Stimulated activated effector memory CD8-positive, alpha-beta T cell treated with anti-CD3 and anti-CD28 coated beads, Interleukin-12 subunit alpha, Interleukin-12 subunit beta, amount 100 ng/mL, for 72 hours (primary cell): ENCODE measurements around the gene MC3R.
A peak's percentile ranks its signal among the peaks of the same experiment; 100 is the strongest.

Source experiments
- ATAC-seq: fragments of 150-1000 bp; cut with Tn5 transposase; 2 replicates; pipeline ENCODE4 v1.10.0; 2021
- DNase-seq, 2 donors: peaks; one replicate each; pipeline ENCODE4 v3.0.0; 2021 to 2022; ENCODE audit warnings: low spot score in 2 of 2
- H3K27ac Mint-ChIP-seq: one replicate; pipeline ENCODE4 v1.8.0; 2022; ENCODE audit warnings: mild to moderate bottlenecking, mixed read lengths
- H3K36me3 Mint-ChIP-seq: one replicate; pipeline ENCODE4 v1.8.0; 2022; ENCODE audit warnings: mild to moderate bottlenecking, mixed read lengths
- H3K4me1 Mint-ChIP-seq: one replicate; pipeline ENCODE4 v1.8.0; 2022; ENCODE audit warnings: mixed read lengths
- H3K4me3 Mint-ChIP-seq: one replicate; pipeline ENCODE4 v1.8.0; 2022; ENCODE audit warnings: mild to moderate bottlenecking, mixed read lengths
- H3K9me3 Mint-ChIP-seq: one replicate; pipeline ENCODE4 v1.8.0; 2022; ENCODE audit warnings: mixed read lengths

The MC3R gene

DNA sequence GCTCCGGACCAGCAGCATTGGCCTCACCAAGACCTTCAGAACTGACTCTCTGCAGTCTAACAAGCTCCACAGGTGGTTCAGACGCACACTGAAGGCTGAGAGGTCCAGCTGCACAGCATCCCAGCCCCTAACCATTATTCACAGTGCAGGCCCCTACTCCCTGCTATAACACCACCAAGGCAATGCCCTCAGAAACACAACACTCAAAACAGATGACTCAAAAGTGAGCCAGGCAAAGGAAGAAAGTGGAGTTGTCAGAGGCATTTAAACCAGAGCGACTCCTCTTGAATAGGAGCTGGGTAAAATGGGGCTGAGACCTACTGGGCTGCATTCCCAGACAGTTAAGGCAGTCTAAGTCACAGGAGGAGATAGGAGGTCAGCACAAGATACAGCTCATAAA lies 20.5 kb upstream of the MC3R start:
- no peak for DNase-seq
- H3K4me3 Mint-ChIP-seq: no peak overlapping the region
- ATAC-seq: no peak
- H3K9me3 Mint-ChIP-seq: no peaks in the 10 kb centered on the region
- no peaks in the 10 kb centered on the region for H3K4me1 Mint-ChIP-seq
- H3K27ac Mint-ChIP-seq: no peak overlapping the region
- H3K36me3 Mint-ChIP-seq: no peaks in the 10 kb centered on the region

DNA sequence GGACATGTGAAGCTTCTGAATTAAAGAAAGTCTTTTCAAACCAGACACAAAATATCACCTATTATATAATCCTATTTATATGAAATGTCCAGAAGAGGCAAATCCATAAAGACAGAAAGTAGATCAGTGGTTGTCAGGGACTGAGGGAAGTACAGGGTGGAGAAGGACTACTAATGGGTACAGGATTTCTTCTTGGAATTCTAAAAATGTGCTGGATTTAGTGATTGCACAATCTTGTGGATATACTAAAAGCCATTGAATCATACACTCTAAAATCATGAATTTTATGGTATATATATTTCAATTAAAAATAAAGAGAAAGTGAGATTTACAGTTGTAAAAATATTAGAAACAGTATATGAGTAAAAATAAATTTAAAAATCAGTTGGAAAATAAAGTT lies 18.7 kb upstream of the MC3R start:
- ATAC-seq (no peak), DNase-seq (no peak)
- Mint-ChIP-seq H3K4me3 (no peak overlapping the region), H3K4me1 (no peaks in the 10 kb centered on the region), H3K36me3 (no peaks in the 10 kb centered on the region), H3K27ac (no peak overlapping the region), H3K9me3 (peaks cover 9% of the 10 kb centered on the region)

- H3K27ac Mint-ChIP-seq: no peak overlapping the region
- DNase-seq: no peak
- peaks cover 14% of the 10 kb centered on the region for H3K9me3 Mint-ChIP-seq
- no peak overlapping the region for H3K4me3 Mint-ChIP-seq
- no peak for ATAC-seq
- H3K4me1 Mint-ChIP-seq: no peaks in the 10 kb centered on the region
- no peaks in the 10 kb centered on the region for H3K36me3 Mint-ChIP-seq
These were observed 14.4 kb upstream of the MC3R start for GRCh38 chr20:56234110-56234509.

DNA sequence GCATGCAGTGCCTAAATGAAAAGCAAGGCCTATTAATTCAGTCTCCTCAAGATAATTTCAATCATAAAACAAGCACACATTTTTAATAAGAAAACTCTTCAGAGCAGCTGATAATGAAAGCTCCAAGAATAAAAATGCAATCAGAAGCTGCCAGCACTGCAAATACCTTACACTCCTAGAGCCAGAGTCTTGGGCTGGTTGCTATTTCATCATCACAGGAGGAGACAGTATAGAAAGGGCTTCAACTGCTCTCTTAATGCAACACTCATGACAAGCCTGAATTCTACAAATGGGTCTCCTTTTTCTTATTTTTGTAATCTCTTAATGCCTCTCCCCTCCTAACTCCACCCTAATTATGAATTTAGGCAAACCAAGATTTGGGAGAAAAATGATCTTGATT lies 11.2 kb upstream of the MC3R start:
- no peaks in the 10 kb centered on the region for H3K36me3 Mint-ChIP-seq
- H3K4me3 Mint-ChIP-seq: no peak overlapping the region
- H3K9me3 Mint-ChIP-seq: peaks cover 19% of the 10 kb centered on the region
- no peaks in the 10 kb centered on the region for H3K4me1 Mint-ChIP-seq
- no peak overlapping the region for H3K27ac Mint-ChIP-seq
- DNase-seq (no peak), ATAC-seq (no peak)

- DNase-seq (no peak), ATAC-seq (no peak)
- no peak overlapping the region for H3K4me3 Mint-ChIP-seq
- no peaks in the 10 kb centered on the region for H3K4me1 Mint-ChIP-seq
- no peaks in the 10 kb centered on the region for H3K36me3 Mint-ChIP-seq
- H3K27ac Mint-ChIP-seq: no peak overlapping the region
- H3K9me3 Mint-ChIP-seq: peaks cover 3% of the 10 kb centered on the region
These were observed 4.3 kb upstream of the MC3R start for GRCh38 chr20:56244259-56244658.

DNA sequence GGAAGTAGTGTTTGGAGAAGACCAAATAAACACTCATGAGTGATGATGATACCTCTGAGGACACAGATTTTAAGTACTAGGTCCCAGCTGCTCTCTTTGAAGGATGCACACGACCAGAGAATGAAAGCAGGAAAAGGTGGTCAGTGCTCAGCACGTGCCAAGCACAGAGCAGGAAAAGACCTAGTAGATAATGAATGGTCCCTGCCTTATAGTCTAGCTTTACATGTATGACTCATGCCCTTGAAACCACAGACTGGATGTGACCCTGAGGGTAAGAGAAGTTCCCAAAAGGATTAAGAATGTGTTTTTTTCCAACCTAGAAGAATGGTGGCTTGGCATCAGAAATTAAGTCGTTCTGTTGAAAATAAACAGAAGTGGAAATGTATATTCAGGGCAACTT lies 2.8 kb upstream of the MC3R start:
- ATAC-seq (no peak), DNase-seq (no peak)
- H3K4me3 Mint-ChIP-seq: no peak overlapping the region
- H3K9me3 Mint-ChIP-seq: no peaks in the 10 kb centered on the region
- no peaks in the 10 kb centered on the region for H3K4me1 Mint-ChIP-seq
- H3K27ac Mint-ChIP-seq: no peak overlapping the region
- no peaks in the 10 kb centered on the region for H3K36me3 Mint-ChIP-seq

- no peak overlapping the region for H3K27ac Mint-ChIP-seq
- no peak overlapping the region for H3K4me3 Mint-ChIP-seq
- no peak for ATAC-seq
- H3K9me3 Mint-ChIP-seq: no peaks in the 10 kb centered on the region
- no peaks in the 10 kb centered on the region for H3K4me1 Mint-ChIP-seq
- peak in 1 of 2 donors; percentile 55 for DNase-seq
- no peaks in the 10 kb centered on the region for H3K36me3 Mint-ChIP-seq
These were observed 868 bp downstream of the MC3R start for GRCh38 chr20:56249244-56249955.

DNA sequence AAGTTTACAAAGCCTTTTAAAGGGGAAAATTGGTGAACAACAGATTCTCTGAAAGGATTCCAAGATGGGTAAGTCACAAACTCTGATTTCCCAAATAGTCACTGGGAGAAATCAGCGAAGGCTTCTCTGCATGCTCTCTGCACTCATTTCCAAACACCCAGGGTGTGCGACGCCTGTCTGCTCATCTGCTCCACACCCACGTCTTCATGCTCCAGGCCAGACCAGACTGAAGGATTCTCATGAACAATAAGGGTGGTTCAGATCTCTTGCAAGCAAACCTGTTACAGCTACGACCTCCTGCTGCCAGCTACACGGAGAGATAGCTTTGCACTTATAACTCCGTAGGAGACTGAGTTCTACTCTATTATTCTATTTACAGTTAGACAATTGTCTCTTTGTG lies 1.4 kb downstream of the MC3R start:
- Mint-ChIP-seq H3K4me1 (no peaks in the 10 kb centered on the region), H3K9me3 (no peaks in the 10 kb centered on the region), H3K4me3 (no peak overlapping the region), H3K36me3 (no peaks in the 10 kb centered on the region), H3K27ac (no peak overlapping the region)
- no peak for ATAC-seq
- DNase-seq: no peak

- no peaks in the 10 kb centered on the region for H3K36me3 Mint-ChIP-seq
- H3K9me3 Mint-ChIP-seq: no peaks in the 10 kb centered on the region
- no peak overlapping the region for H3K4me3 Mint-ChIP-seq
- DNase-seq: no peak
- H3K4me1 Mint-ChIP-seq: no peaks in the 10 kb centered on the region
- no peak overlapping the region for H3K27ac Mint-ChIP-seq
- ATAC-seq: no peak
These were observed 9.1 kb downstream of the MC3R start for GRCh38 chr20:56257604-56258003.

- H3K36me3 Mint-ChIP-seq: no peaks in the 10 kb centered on the region
- DNase-seq (no peak), ATAC-seq (no peak)
- H3K4me1 Mint-ChIP-seq: no peaks in the 10 kb centered on the region
- no peaks in the 10 kb centered on the region for H3K9me3 Mint-ChIP-seq
- no peak overlapping the region for H3K27ac Mint-ChIP-seq
- no peak overlapping the region for H3K4me3 Mint-ChIP-seq
These were observed 11.4 kb downstream of the MC3R start for GRCh38 chr20:56259948-56260347.

GRCh38 chr20:56268536-56268935 lies 20.0 kb downstream of the MC3R start:
- Mint-ChIP-seq H3K4me3 (no peak overlapping the region), H3K9me3 (no peaks in the 10 kb centered on the region), H3K4me1 (no peaks in the 10 kb centered on the region), H3K27ac (no peak overlapping the region), H3K36me3 (no peaks in the 10 kb centered on the region)
- no peak for DNase-seq
- no peak for ATAC-seq

GRCh38 chr20:56271974-56272373 lies 23.4 kb downstream of the MC3R start:
- Mint-ChIP-seq H3K4me1 (no peaks in the 10 kb centered on the region), H3K9me3 (no peaks in the 10 kb centered on the region), H3K4me3 (no peak overlapping the region), H3K36me3 (no peaks in the 10 kb centered on the region), H3K27ac (no peak overlapping the region)
- ATAC-seq (peak; percentile 13), DNase-seq (no peak)

- no peak for DNase-seq
- ATAC-seq: no peak
- no peaks in the 10 kb centered on the region for H3K9me3 Mint-ChIP-seq
- no peak overlapping the region for H3K27ac Mint-ChIP-seq
- H3K4me1 Mint-ChIP-seq: no peaks in the 10 kb centered on the region
- H3K36me3 Mint-ChIP-seq: no peaks in the 10 kb centered on the region
- H3K4me3 Mint-ChIP-seq: no peak overlapping the region
These were observed 25.0 kb downstream of the MC3R start for GRCh38 chr20:56273491-56273890.

GRCh38 chr20:56274156-56274555 lies 25.6 kb downstream of the MC3R start:
- H3K4me1 Mint-ChIP-seq: no peaks in the 10 kb centered on the region
- H3K4me3 Mint-ChIP-seq: no peak overlapping the region
- no peak for DNase-seq
- no peaks in the 10 kb centered on the region for H3K9me3 Mint-ChIP-seq
- no peaks in the 10 kb centered on the region for H3K36me3 Mint-ChIP-seq
- no peak overlapping the region for H3K27ac Mint-ChIP-seq
- ATAC-seq: no peak

- Mint-ChIP-seq H3K4me3 (no peak overlapping the region), H3K36me3 (no peaks in the 10 kb centered on the region), H3K9me3 (no peaks in the 10 kb centered on the region), H3K4me1 (no peaks in the 10 kb centered on the region), H3K27ac (no peak overlapping the region)
- DNase-seq (no peak), ATAC-seq (no peak)
These were observed 29.7 kb downstream of the MC3R start for GRCh38 chr20:56278196-56278595.

- Mint-ChIP-seq H3K4me3 (no peak overlapping the region), H3K9me3 (no peaks in the 10 kb centered on the region), H3K27ac (no peak overlapping the region), H3K36me3 (no peaks in the 10 kb centered on the region), H3K4me1 (no peaks in the 10 kb centered on the region)
- DNase-seq (no peak), ATAC-seq (no peak)
These were observed 37.0 kb downstream of the MC3R start for GRCh38 chr20:56285496-56285895.

DNA sequence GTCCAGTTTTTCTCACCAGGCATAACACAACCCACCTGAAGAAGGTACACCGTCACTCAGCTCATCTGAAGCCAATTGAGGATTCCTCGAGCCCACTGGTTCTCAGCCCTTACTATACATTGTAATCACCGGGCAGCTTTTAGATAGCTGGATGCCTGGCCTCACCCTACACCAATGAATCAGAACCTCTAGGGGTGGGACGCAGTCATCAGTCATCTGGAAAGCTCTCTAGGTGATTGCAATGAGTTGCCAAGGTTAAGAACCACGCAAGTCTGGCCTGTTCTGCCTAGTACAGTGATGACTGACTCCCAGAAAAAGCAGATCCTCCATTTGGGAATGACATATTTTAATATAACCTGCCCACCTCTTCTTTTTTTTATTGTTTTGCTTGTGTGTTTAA lies 41.1 kb downstream of the MC3R start:
- ATAC-seq: no peak
- H3K36me3 Mint-ChIP-seq: no peaks in the 10 kb centered on the region
- DNase-seq: no peak
- H3K4me1 Mint-ChIP-seq: no peaks in the 10 kb centered on the region
- no peaks in the 10 kb centered on the region for H3K9me3 Mint-ChIP-seq
- H3K27ac Mint-ChIP-seq: no peak overlapping the region
- H3K4me3 Mint-ChIP-seq: no peak overlapping the region
